ENCODE measurements around the gene SLC38A2.

The SLC38A2 gene

DNA sequence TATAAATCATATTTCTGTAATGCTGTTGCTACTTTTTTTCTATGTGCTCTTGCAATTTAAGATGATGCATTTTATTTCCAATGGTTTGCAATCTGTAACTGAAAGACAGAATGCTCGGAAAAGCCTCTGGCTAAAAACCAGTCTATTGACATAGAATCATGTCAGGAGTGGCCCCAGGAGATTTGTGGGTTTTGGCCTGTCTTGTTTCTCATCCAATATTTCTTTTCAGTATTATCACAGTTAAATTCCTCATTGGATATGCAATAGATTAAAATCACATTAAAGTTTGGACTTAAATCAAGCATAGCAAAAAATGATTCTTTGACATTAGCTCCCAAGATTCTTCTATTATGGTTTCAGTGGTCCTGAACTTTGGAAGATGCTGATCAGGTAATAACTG, 19.1 kb upstream of the SLC38A2 start:
- DNase-seq, result no peak

DNA sequence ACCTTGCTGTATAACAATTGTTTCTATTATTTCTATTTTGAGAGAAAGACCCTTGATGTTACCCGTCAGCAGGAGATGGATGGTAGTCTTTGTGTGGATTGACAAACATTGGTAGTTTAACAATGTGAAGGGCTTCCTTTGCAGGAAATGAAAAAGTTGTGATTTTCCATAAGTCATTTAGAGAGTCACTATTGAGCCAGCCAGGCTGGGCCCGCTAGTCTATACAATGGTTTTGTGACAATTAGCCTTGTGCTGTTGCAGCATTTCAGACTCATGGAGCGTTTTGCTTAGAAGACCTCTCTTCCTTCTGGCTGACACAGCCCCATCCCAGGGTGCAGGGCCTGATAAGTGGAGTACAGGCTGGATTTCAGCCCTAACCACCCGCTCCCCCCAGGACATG, 18.3 kb upstream of the SLC38A2 start:
- no peak for DNase-seq

DNA sequence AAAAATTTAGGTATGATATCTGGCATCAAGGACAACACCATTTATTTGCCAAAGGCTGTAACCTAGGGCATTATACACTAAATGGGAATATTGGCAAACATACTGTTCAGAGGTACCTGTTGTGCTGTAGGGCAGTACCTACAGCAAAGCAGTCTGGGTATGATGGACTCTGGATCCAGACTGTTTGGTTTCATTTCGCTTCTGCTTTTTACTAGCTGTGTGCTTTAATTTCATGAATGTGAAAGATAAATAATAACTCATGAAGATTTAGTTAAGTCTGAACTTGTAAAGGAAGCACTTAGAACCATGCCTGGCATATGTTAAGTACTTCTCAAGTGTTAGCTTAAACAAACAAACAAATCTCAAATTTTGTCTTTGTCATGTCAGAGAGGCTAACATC, 17.7 kb upstream of the SLC38A2 start:
- DNase-seq, result no peak

DNA sequence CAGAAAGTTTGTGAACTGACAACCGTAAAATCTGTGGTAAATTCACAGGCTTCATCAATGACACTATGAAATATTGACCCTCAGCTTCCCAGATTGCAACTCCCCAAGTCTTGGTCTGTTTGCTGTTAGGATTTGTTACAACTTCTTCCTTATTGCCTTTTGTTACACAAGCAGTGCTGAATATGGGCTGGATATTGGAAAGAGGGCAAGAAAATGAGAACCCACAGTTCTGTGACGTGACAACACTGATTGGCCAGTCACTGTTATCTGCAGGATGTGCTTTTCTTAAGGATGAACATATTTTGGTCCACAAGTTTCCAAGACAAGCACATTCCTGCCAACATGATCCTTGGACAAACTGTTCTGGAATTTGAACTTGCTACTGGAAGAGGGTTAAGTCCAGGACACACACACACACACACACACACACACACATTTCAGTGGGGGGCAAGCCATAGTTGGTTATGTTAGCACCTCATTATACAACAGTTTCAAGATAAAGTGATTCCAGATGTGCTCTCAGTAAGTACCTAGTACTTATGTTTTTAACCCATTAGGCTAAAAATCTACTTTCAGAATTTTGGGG, 16.6 kb upstream of the SLC38A2 start:
- peak; percentile 50 for DNase-seq

DNA sequence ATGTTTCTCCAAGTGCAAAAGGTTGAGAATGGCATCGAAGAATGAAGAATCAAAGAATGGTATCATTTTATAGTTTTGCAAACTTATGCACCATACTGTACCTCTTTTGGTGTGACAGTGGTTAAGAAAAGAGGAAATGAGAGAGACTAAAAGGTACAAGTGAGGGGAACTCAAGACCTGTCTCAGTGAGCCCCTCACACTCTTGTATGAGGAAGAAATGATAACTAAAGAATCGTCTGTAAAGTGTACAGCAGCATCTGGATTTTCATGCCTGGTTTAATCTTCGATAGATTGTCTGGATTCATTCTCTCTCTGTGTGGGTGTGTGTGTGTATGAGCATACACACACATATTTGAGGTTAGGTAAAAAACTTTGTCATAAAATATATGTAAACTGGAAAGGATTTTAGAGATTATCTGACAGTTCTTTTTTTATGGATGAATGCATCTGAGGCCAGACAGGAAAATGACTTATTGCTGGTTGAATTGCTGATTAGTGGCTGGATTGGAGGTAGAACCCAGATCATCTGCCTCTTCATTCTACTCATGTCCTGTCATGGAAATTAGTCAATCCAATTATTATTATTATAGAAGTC, 16.0 kb upstream of the SLC38A2 start:
- peak; percentile 72 for DNase-seq

DNA sequence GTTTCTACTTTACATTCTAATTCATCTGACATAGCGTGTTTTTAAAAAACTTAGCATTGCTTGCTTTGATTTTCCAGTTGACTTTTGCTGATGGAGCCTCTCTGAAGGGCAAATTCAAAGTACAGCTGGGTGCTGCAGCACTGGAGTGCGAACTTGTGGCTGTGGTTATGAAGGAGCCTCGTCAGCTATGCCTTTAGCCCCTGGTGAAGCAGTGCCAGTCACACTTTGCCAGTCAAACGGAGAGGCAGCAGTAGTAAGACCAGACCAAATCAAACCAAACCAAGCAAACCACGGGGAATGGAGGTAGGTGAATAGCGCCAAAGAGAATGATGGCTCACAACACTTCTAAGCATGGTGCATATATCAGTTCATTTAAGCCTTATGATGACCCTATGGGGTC, 15.1 kb upstream of the SLC38A2 start:
- no peak for DNase-seq

DNA sequence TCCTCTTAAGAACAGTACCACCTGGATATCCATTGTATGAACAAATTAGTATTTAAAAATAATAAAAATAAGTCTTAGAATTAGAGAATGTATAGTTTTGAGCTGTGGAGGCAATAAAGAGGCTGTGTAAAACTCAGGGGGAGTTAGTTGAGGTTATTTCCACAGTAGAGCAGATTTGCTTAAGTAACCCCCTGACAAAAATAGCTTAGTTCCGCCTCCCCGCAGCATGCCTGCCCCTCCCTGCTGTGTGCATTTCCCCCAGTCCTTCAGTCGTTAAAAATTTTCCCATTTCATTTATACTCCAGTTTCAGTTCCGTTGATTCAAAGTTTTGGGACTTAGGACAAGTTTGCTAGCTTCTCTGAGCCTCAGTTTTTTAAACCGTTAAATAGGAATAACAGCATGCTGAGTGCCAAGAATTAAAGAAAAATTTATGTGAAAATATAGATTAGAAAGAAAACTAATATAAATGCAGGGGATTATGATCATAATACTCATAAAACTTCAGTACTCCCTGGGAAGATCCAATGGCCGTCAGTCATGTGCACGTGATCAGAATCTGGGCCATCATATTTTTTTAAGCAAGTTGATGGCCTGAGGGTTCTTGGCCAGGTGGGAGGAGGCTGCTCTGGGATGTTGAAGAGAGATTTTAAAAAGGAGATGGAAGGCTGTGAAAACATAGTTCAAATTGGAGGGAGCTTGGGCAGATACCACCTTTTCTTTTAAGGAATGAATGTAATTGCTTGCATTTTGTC, 14.5 kb upstream of the SLC38A2 start:
- DNase-seq, result no peak

DNA sequence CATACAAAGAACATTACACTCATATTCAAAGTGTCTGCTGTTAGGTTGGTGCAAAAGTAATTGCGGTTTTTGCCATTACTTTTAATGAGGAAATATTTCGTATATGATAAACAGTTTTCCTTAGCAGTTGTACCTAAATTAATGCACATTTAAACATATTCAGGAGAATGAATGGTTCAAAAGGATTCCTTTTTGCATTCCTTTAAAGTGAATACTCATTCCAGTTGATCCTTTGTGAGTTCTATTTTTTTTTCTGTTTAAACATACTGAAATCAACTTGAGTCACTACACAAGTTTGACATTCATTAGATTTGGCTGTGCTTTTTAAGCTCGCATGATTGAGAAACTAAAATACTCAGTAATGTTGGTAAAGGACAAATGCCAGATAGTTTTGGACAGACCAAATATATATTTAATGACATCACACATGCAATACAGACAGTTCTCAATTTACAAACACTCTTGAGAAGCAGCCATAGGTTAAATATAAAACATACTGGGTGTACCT, 13.8 kb upstream of the SLC38A2 start:
- peak; percentile 85 for DNase-seq

DNA sequence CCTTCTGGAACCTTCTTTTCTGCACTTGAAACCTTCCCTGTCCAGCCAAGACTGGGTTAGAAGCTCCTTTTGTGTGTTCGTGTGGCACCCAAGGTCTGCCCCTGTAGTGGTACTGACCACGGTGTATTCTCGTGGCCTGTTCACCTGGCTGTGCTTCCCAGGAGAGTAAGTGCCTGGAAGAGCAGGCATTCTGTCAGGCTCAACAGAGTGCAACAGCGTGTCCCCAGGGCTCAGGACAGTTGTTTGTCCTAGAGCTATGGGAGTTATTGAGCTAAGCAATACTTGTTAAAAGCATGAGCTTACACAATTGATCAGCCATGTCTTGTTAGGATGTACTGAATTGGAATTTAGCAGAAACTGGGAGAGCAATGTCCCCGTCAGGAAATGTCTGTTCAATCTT, 12.9 kb upstream of the SLC38A2 start:
- DNase-seq, result no peak

DNA sequence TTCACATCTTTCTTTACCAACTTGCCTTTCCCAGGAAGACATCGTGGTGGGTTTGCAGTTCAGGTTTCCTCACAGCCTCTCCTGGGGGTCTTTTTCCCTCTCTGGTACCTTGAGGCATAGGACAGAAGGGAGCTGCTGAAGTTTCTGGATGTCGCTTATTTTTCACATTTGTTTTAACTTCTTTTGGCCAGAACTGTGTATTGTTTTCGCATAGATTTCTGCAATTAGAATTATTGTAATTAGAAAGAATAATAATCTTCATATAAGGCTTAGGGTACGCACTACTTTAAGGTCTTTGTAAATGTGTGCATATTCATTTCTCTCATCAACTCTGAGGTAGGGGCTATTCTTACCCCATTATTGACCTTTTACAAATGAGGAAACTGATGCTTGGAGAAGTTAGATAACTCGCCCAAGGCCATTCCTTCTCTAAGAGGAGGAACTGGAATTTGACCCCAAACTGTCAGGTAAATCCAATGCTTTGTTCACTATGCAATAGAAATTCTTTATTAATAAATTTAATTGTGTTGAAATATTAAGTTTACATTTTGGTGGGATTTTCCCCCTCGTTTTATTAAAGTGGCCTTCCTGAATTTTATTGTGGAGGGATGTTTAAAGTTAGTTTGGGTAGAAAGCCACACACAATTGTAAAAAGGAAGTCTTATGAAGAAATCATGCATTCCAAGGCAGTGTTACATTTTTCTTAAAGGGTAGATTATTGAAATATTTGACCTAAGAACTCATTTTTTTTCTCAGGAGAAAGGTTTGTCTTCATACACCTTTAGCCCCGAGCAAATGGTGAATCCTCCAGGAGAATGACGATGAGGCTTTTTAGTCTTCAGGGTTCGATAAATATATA, 12.1 kb upstream of the SLC38A2 start:
- DNase-seq, result no peak

DNA sequence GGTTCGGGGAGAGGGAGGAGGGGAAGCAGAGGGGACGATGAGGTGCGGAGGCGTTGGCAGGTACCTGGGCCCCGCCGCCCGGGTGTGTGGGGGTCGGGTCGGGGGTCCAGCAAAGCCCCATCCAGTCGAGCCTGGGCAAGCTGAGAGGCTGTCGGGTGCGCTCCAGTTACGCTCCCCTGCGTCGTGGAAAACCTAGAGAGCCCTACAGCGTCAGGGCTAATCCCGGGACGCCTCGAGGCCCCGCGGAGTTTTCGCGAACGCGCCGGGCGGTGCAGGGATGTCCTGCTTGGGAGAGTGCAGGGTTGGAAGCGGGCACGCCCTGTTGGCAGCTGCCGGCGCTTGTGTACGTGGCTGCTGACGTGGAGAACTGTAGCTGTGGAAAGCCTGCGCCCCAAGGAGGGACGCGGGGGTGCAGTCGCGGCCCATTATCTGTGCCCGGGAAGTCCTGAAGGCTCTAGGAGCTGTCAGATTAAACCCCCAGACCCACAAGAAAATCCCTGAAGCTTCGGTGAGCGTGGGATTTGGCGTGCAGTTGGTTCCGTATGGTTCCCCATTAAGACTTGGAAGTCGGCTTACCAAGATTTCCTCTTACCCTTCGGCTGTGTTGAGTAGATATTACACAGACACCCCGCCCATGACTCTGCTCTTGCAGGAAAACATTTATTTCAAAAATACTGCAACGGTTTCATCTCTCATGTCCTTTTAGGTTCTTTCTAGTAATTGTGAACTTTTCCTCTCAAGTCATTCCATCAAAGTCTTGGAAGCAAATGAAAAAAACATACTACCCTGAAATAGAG, 11.3 kb upstream of the SLC38A2 start:
- peak; percentile 82 for DNase-seq

DNA sequence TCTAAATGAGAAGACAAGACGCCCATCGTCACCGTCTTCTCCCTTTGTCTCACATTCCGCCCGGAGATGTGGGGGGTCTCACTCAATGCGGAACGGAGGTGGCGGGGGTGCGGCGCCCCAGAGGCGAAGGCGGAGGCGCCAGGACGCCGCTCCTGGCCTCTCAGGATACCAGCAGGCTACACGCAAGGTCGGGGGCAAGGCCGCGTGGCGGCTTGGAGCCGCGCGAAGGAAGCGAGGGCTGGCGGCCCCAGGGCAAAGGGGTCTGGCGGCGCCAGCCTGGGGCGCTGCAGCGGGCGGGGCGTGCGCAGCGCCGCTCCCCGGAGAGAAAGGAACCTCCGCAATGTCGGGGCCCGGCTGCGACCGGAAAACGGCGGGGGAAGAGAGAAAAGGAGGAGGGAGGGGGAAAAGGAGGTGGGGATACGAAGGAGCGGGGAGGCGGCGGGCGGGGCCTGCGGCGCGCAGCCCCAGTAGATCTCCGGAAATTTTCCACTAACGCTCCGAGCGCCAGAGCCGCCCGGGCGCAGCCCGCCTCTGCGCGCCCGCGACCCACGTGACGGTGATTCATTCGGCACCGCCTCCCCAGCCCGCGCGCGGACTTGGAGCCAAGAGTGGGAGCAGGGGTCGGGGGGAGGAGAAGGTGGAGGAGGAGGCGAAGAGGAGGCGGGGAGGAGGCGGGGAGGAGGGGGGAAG, 10.5 kb upstream of the SLC38A2 start:
- peak; percentile 93 for DNase-seq

DNA sequence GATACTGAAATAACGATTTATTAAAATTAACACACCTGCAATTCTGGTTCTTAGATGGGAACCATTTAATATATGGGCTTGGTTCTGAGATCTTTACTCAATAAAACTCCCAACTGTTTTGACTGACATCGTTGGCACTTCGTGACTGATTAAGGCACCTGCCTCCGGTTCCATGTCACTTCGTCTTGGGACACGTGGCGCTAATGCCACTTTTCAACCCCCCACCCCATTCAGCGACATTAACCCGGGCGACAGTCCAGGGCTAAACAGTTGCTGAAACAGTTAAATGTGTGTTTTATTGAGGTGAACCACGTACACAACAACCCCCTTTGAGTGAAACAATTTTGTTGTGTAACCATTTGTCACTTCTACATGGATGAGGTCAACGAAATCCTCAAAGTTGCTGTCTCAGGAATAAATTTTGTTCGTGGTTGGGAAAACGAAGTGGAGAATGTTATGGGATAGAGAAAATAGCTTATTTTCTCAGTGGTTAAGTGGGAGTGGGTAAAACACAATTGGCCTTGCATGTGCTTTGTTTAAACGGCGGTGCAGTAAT, 9.9 kb upstream of the SLC38A2 start:
- no peak for DNase-seq

DNA sequence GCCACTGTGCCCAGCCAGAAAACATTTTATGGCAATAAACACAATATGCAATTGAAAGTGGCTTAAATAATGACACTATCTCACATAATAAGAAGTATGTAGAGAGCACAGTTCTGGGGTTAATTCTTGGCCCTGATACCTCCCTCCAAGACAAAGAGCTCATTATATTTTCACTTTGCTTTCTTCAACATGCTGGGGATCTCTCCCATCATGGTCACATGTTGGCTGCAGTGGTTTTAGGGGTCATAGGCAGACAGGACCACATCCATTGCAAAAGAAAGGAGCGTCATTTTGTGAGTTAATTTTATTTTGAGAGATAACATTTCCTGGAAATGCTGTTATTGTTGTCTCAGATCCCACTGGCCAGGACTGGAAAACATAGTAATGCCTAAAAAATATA, 8.3 kb upstream of the SLC38A2 start:
- no peak for DNase-seq

DNA sequence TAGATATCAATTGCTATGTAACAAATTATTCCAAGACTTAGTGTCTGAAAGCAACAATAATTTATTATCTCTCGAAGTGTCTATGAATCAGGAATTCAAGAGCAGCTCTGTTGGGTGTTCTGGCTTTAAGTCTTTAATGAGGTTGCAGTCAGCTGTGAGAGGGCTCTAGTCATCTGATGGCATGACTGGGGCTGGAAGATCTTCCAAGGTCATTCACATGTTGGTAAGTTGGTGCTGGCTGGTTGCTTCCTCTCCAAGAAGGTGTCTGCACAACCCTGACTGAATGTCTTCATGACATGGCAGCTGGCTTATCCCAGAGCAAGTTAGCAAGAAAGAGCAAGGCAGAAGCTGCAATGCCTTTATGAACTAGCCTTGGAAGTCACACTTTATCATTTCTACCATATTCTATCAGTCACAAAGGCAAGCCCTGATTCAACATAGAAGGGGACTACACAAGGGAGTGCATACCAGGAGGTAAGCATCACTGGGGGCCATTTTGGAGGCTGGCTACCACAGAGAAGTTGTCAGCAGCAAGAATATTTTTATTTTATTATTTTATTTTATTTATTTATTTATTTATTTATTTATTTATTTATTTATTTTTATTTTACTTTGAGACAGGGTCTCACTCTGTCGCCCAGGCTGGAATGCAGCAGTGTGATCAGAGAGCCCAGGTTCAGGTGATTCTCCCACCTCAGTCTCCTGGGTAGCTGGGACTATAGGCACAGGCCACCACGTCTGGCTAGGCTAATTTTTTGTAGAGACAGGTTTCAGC, 7.6 kb upstream of the SLC38A2 start:
- DNase-seq, result no peak

DNA sequence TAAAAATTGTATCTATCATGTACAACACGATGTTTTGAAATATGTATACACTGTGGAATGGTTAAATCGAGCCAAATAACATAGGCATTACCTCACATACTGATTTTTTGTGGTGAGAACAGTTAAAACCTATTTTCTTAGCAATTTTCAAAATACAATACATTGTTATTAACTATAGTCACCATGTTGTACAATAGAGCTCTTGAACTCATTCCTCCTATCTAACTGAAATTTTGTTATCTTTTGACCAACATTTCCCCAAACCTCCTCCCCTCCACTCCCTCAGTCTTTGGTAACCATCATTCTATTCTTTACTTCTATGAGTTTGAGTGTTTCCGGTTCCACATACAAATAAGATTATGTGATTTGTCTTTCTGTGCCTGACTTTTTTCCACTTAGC, 6.8 kb upstream of the SLC38A2 start:
- no peak for DNase-seq

DNA sequence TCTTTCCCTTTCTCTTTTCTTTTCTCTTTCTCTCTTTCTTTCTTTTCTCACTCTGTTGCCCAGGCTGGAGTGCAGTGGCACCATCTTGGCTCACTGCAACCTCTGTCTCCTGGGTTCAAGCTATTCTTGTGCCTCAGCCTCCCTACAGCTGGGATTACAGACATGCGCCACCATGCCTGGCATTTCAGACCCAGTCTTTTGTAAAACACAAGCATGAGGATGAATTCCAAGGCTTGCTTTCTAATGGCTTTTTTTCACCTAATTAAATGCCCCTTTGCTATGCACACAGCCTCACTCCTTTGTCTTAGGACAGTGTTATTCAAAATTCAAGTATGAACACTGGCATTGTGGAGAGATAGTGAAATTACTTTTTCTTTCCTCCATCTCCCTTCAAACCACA, 6.0 kb upstream of the SLC38A2 start:
- DNase-seq, result no peak

DNA sequence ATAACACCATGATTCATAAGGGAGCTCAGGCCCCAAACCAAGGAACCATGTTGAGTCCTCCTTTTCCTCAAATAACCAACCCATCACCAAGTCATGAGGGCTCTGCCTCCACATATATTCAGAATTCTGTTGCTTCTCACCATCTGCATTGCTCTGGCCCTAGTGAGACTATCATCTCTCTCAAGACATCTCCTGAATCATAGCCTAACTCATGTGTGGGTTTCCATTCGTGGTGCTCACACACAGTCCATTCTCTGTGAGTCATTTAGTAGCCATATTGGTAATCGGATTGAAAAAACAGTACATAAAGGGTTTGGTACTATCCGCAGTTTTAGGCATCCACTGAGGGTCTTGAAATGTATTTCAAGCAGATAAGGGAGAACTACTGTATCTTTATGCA, 5.1 kb upstream of the SLC38A2 start:
- DNase-seq, result no peak

DNA sequence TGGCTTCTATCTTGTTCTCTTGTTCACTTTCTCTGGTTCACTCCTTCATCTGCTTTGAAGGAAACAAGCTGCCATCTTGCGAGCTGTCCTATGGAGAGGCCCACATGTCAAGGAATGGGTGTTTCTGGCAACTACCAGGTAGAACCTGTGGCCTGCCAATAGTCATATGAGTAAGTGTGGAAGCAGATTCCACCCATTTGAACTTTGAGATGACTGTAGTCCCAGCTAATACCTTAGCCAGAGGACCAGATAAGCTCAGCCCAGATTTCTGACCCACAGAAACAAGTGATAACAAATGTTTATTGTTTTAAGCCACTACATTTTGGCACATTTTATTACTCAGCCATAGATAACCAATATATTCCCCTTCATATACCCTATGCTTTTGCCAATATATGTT, 4.0 kb upstream of the SLC38A2 start:
- no peak for DNase-seq

DNA sequence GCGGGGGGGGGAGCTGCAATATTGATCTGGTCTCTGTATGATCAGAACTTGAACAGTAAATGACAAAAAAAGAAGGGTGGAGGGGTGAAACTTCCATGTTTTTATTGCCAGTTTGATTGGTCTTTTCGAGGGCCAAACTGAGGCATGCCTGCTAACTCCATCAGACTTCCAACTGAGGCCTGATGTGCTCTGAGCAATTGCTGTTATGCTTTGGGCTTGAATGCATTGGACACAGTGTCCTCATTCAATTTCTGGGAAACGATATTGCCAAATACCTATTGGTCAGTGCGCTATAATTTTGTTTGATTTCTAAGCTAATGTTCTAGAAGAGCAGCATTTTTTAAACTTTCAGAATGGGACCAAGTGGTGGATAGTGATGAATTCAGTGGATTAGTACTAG, 2.1 kb upstream of the SLC38A2 start:
- DNase-seq, result no peak

DNA sequence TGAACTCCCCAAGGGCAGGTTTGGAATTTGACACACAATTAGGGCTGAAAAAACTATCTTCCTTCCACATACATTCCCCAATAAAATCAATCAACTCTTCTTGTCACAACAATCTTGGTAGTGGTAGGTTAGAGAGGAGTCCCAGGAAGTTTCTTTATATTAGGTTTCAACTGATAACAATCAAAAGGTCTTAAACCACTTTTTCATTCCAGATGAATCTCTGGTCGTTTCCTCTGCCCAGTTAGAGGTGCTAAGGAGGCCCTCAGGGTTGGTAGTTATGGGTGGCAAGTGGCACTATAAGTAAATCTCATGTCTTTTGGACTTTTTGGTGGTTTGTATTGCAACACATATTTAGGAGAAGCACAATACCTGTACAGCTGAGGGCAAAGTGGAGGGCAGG, 1.7 kb upstream of the SLC38A2 start:
- no peak for DNase-seq

Measured in kidney glomerular epithelial cell (primary cell).